Progenitor cell of endocrine pancreas (in vitro differentiated cells): ENCODE data around the gene SEC11C. TPM values are rescaled to one million over a fixed set of nuclear protein-coding genes. Genes with fewer than 3 reads are reported as not detected.

Experiments
- DNase-seq: peaks from one replicate; pipeline ENCODE4 v3.0.0; 2021; ENCODE audit warnings: low spot score; ENCODE audit not compliant: unreplicated experiment
- H3K27ac Mint-ChIP-seq: 2 replicates; pipeline ENCODE4 v1.8.0; 2021; ENCODE audit warnings: mild to moderate bottlenecking, moderate library complexity, mixed read lengths
- H3K27me3 Mint-ChIP-seq: 2 replicates; pipeline ENCODE4 v1.8.0; 2021; ENCODE audit warnings: mixed read lengths
- H3K36me3 Mint-ChIP-seq: 2 replicates; pipeline ENCODE4 v1.8.0; 2022; ENCODE audit warnings: mixed read lengths; ENCODE audit not compliant: insufficient read depth
- H3K4me1 Mint-ChIP-seq: 2 replicates; pipeline ENCODE4 v1.8.0; 2021; ENCODE audit warnings: low read depth, mixed read lengths
- H3K4me3 Mint-ChIP-seq: 2 replicates; pipeline ENCODE4 v1.8.0; 2021; ENCODE audit warnings: low read depth, mild to moderate bottlenecking, moderate library complexity, mixed read lengths
- H3K9me3 Mint-ChIP-seq: 2 replicates; pipeline ENCODE4 v1.8.0; 2021; ENCODE audit warnings: low read depth, mixed read lengths
- CTCF ChIP-seq: fragments of 200-600 bp; sonication (generic); IDR thresholded peaks from one replicate; pipeline ENCODE4 v1.5.0; 2021; ENCODE audit warnings: antibody characterized with exemption, mild to moderate bottlenecking; ENCODE audit not compliant: unreplicated experiment
- total RNA-seq: library from RNA; stranded (reverse); gene quantifications from 2 replicates; pipeline ENCODE4 v1.2.1, GENCODE V29; 2021

Gene SEC11C
- total RNA-seq, 1 donor from 2014 or later = 91.9 TPM

DNA sequence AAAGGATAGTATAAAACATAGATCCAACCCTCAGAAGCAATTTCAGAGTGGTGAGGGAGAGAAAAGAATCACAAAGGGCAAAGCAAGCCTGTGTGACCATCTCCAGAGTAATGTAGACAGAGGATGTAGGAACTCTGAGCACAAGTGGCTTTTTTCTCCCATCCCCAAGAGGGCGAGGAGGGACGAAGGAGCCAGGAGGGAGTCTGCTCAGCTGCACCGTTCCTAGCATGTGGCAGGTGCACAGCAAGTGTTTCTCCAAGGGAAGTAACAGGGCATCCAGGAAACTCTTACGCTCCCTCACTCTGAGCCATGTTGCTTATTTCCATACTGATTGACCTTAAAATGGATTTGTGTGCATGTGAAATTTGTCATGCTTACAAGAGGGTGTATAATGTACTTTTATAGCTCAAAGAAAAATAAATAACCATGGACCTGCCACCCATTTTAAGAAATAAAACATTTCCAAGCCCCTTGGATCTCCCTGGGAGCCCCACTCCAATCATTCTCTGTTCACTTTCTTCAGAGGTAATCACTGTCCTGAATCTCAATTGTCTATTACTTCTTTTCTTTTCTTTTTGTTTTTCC is 37.8 kb upstream of the SEC11C start:
- no peak for DNase-seq

DNA sequence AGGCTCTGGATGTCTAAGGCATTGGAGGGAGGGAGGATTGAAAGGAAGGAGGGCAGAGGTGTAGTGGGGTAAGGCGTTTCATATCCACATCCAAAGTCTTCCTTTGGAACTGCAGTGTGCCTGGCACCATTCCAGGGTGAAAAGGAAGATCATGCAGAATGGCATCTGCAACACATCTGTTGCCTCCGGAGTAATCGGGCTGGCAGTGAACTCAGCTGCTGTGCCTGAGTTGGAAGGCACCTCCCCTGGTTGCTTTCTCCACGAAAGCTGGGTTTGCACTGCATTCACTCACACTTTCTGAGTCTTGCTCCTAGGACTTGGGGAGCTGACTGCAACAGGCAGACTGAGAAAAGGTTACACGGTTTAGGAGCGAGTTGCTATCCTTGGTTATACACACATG is 30.3 kb upstream of the SEC11C start:
- H3K4me1 Mint-ChIP-seq = no peaks in the 10 kb centered on the region
- no peak for DNase-seq
- peaks cover 53% of the 10 kb centered on the region for H3K27me3 Mint-ChIP-seq
- no peaks in the 10 kb centered on the region for H3K36me3 Mint-ChIP-seq
- no peak overlapping the region for H3K4me3 Mint-ChIP-seq
- H3K9me3 Mint-ChIP-seq = peaks cover 4% of the 10 kb centered on the region
- no peak for TF ChIP-seq CTCF
- H3K27ac Mint-ChIP-seq = no peak overlapping the region

More for the DNA sequence above, 37.8 kb upstream of the SEC11C start:
- peaks cover 14% of the 10 kb centered on the region for H3K27me3 Mint-ChIP-seq
- no peaks in the 10 kb centered on the region for H3K36me3 Mint-ChIP-seq
- no peak for TF ChIP-seq CTCF
- no peak overlapping the region for H3K4me3 Mint-ChIP-seq
- H3K27ac Mint-ChIP-seq = no peak overlapping the region
- peaks cover 4% of the 10 kb centered on the region for H3K9me3 Mint-ChIP-seq
- H3K4me1 Mint-ChIP-seq = no peaks in the 10 kb centered on the region

GRCh38 chr18:59114160-59114559 is 25.5 kb upstream of the SEC11C start:
- H3K36me3 Mint-ChIP-seq = no peaks in the 10 kb centered on the region
- peaks cover 58% of the 10 kb centered on the region for H3K27me3 Mint-ChIP-seq
- no peak for TF ChIP-seq CTCF
- H3K27ac Mint-ChIP-seq = no peak overlapping the region
- DNase-seq = no peak
- H3K4me1 Mint-ChIP-seq = no peaks in the 10 kb centered on the region
- no peak overlapping the region for H3K4me3 Mint-ChIP-seq
- no peaks in the 10 kb centered on the region for H3K9me3 Mint-ChIP-seq

- Mint-ChIP-seq H3K4me1 (no peaks in the 10 kb centered on the region), H3K36me3 (no peaks in the 10 kb centered on the region), H3K9me3 (no peaks in the 10 kb centered on the region), H3K27ac (no peak overlapping the region), H3K27me3 (peaks cover 57% of the 10 kb centered on the region), H3K4me3 (no peak overlapping the region)
- no peak for TF ChIP-seq CTCF
- no peak for DNase-seq
These were observed 15.9 kb upstream of the SEC11C start for GRCh38 chr18:59123588-59124369.

DNA sequence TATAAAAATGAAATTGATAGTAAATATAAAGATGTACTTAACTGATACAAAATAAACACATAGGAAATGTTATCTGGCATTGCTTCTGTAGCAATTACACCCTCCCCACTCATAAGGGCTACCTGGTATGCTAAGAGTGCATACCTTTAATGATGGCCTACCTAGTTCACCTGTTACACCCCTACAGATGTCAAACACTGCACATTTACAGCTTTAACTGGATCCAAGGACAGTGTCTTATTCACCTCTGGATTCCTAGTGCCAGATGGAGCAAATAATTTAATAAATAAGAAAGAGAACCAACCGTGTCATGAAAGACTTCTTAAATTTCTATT is 15.3 kb upstream of the SEC11C start:
- no peaks in the 10 kb centered on the region for H3K9me3 Mint-ChIP-seq
- H3K4me3 Mint-ChIP-seq = no peak overlapping the region
- no peak for DNase-seq
- H3K36me3 Mint-ChIP-seq = no peaks in the 10 kb centered on the region
- no peaks in the 10 kb centered on the region for H3K4me1 Mint-ChIP-seq
- TF ChIP-seq CTCF = no peak
- H3K27me3 Mint-ChIP-seq = peaks cover 59% of the 10 kb centered on the region
- H3K27ac Mint-ChIP-seq = no peak overlapping the region
